Glutamatergic neuron (in vitro differentiated cells): Measurements from ENCODE around the gene COL12A1. TPM values are rescaled to one million over a fixed set of nuclear protein-coding genes. Genes with fewer than 3 reads are reported as not detected.

Source experiments
- DNase-seq: peaks from one replicate; pipeline ENCODE4 v3.0.0; 2022
- H3K27ac Mint-ChIP-seq: one replicate; pipeline ENCODE4 v1.8.0; 2020; ENCODE audit warnings: mild to moderate bottlenecking, mixed read lengths, inconsistent platforms; ENCODE audit not compliant: unreplicated experiment
- H3K27me3 Mint-ChIP-seq: one replicate; pipeline ENCODE4 v1.8.0; 2020; ENCODE audit warnings: mild to moderate bottlenecking, moderate library complexity, mixed read lengths, inconsistent platforms; ENCODE audit not compliant: unreplicated experiment
- H3K36me3 Mint-ChIP-seq: one replicate; pipeline ENCODE4 v1.8.0; 2020; ENCODE audit warnings: mild to moderate bottlenecking, mixed read lengths, inconsistent platforms; ENCODE audit not compliant: unreplicated experiment
- H3K4me1 Mint-ChIP-seq: one replicate; pipeline ENCODE4 v1.8.0; 2020; ENCODE audit warnings: mild to moderate bottlenecking, low read depth, mixed read lengths, inconsistent platforms; ENCODE audit not compliant: unreplicated experiment
- H3K4me3 Mint-ChIP-seq: one replicate; pipeline ENCODE4 v1.8.0; 2020; ENCODE audit warnings: mild to moderate bottlenecking, mixed read lengths, inconsistent platforms; ENCODE audit not compliant: unreplicated experiment
- H3K9me3 Mint-ChIP-seq: one replicate; pipeline ENCODE4 v1.8.0; 2020; ENCODE audit warnings: mild to moderate bottlenecking, moderate library complexity, mixed read lengths, inconsistent platforms; ENCODE audit not compliant: unreplicated experiment
- total RNA-seq: library from RNA; stranded (reverse); fragmentation: NEBNext Ultra II Directional; extraction: Animal tissue kit (Norgen Biotek cat#: 25700); gene quantifications from one replicate; pipeline ENCODE4 v1.2.1, GENCODE V29; 2021; ENCODE audit not compliant: unreplicated experiment
- TF ChIP-seq, protein P1 (sequence below): fragments of 200-600 bp; sonication (generic); IDR thresholded peaks from one replicate; pipeline ENCODE4 v1.5.0; 2021; ENCODE audit not compliant: partially characterized antibody, unreplicated experiment

Gene COL12A1
- total RNA-seq, 1 donor from 2014 or later: 2.4 TPM

DNA sequence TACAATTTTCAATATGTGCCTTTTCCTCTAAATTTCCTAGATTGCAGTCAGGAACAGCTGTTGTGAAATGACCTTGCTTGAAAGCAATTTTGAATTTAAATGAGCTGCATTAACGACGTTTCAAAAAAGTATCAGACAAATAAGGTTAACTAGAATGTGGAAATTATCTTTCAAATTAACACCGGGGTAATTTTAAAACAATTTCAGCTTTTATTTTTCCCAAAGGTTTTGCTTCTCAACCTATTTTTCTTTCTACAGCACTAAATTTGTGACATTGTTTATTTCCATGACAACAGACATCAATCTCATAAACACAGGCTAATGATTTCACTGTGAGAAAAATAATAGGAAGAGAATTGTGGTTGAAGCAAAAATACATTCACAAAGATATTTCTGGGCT, 38.5 kb downstream of the COL12A1 start:
- Mint-ChIP-seq H3K27ac (no peak overlapping the region), H3K4me3 (no peak overlapping the region), H3K27me3 (no peaks in the 10 kb centered on the region), H3K9me3 (no peaks in the 10 kb centered on the region), H3K36me3 (no peaks in the 10 kb centered on the region), H3K4me1 (peaks cover 3% of the 10 kb centered on the region)
- TF ChIP-seq, protein P1, sequence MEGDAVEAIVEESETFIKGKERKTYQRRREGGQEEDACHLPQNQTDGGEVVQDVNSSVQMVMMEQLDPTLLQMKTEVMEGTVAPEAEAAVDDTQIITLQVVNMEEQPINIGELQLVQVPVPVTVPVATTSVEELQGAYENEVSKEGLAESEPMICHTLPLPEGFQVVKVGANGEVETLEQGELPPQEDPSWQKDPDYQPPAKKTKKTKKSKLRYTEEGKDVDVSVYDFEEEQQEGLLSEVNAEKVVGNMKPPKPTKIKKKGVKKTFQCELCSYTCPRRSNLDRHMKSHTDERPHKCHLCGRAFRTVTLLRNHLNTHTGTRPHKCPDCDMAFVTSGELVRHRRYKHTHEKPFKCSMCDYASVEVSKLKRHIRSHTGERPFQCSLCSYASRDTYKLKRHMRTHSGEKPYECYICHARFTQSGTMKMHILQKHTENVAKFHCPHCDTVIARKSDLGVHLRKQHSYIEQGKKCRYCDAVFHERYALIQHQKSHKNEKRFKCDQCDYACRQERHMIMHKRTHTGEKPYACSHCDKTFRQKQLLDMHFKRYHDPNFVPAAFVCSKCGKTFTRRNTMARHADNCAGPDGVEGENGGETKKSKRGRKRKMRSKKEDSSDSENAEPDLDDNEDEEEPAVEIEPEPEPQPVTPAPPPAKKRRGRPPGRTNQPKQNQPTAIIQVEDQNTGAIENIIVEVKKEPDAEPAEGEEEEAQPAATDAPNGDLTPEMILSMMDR: no peak
- no peak for DNase-seq

DNA sequence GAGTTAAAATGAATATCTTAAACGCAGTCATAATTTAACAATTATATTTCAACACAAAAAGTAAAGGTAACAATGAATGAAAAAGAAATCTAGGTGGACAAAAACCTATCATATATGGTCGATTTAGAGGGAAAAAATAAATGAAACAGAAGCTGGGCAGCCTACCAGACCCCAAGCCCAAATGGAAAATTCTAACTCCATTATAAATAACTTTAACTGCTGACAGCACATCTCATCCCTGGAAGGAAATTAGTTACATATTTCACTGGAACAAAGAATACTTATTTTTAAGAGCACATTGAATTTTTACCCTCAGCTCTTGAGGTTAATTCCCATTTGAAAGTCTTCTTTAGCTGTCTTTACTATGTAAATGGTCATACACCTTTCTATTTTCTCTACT, 39.1 kb downstream of the COL12A1 start:
- Mint-ChIP-seq H3K9me3 (no peaks in the 10 kb centered on the region), H3K27ac (no peak overlapping the region), H3K4me3 (no peak overlapping the region), H3K36me3 (no peaks in the 10 kb centered on the region), H3K27me3 (no peaks in the 10 kb centered on the region), H3K4me1 (peaks cover 3% of the 10 kb centered on the region)
- no peak for DNase-seq
- TF ChIP-seq, protein P1: no peak

DNA sequence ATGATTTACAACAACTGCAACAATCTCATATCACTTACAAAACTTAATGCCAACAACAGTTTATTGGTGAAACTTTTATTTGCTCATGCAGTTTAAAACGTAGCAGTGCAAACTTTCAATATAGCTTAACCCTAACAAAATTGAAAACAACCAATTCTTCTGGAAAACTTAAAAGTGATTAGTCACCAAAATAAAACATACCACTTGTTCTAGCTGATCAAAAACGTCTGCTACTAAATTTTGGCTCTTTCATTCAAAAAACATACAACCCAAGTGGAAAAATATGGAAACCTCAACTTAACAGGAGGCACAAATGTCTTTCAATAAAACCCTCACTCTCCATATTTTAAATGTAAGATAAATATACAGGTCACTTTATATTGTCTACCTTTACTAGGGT, 39.6 kb downstream of the COL12A1 start:
- Mint-ChIP-seq H3K27ac (no peak overlapping the region), H3K9me3 (no peaks in the 10 kb centered on the region)

DNA sequence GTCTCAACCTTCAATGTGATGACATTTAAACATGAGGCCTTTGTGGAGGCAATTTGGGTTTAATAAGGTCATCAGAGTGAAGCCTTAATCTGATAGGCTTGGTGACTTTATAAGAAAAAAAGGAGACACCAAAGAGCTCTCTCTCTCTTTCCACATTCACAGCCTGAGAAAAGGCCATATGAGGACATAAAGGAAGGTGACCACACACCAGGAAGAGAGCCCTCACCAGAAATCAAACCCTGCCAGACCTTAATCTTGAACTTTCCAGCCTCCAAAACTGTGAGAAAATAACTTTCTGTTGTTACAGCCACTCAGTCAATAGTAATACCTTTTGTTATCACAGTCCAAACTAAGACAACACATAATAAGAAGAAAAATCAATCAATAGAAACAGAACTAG, 47.7 kb downstream of the COL12A1 start:
- Mint-ChIP-seq H3K4me1 (peaks cover 3% of the 10 kb centered on the region), H3K9me3 (peaks cover 2% of the 10 kb centered on the region), H3K4me3 (no peak overlapping the region), H3K27ac (no peak overlapping the region), H3K36me3 (no peaks in the 10 kb centered on the region), H3K27me3 (no peaks in the 10 kb centered on the region)
- DNase-seq: no peak
- TF ChIP-seq, protein P1: no peak

More for the DNA sequence above, 39.6 kb downstream of the COL12A1 start:
- DNase-seq: no peak
- H3K4me3 Mint-ChIP-seq: no peak overlapping the region
- H3K4me1 Mint-ChIP-seq: peaks cover 3% of the 10 kb centered on the region
- TF ChIP-seq, protein P1: no peak
- H3K27me3 Mint-ChIP-seq: no peaks in the 10 kb centered on the region
- H3K36me3 Mint-ChIP-seq: no peaks in the 10 kb centered on the region

DNA sequence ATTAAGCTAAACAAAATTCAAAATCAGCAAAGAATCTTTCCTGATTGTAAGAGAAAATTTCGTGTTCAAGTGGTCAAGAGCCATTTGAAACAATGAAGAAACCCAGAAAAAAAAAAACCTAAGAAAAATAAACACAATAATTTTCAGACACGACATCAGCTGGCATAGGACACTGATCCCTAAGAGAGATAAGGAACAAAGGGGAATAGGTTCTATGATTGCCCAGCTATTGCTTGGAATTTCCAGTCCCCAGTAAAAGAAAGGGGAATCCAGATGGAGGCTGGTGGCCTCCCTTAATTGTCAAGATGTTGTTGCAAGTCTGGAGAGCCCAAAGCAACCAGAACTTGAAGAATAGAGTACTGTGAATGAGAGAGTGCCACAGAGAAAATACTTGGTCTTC, 48.5 kb downstream of the COL12A1 start:
- no peak overlapping the region for H3K27ac Mint-ChIP-seq
- TF ChIP-seq, protein P1: no peak
- H3K36me3 Mint-ChIP-seq: no peaks in the 10 kb centered on the region
- peaks cover 3% of the 10 kb centered on the region for H3K4me1 Mint-ChIP-seq
- H3K27me3 Mint-ChIP-seq: no peaks in the 10 kb centered on the region
- H3K9me3 Mint-ChIP-seq: peaks cover 2% of the 10 kb centered on the region
- H3K4me3 Mint-ChIP-seq: no peak overlapping the region
- no peak for DNase-seq
